Cardiac muscle cell (in vitro differentiated cells and primary cell): ENCODE measurements around the gene ERCC6L2. TPM values are rescaled to one million over a fixed set of nuclear protein-coding genes. Genes with fewer than 3 reads are reported as not detected.
A peak's percentile ranks its signal among the peaks of the same experiment; 100 is the strongest.

ENCODE experiments used
- DNase-seq, 2 donors: peaks; one replicate each; pipeline versions ENCODE4 v3.0.0 to v3.0.0-alpha.2; 2010 to 2017; ENCODE audit warnings: low read depth in 1 of 2, low spot score in 1 of 2
- H3K27ac ChIP-seq: fragments of 200-600 bp; sonication (generic); 2 replicates; pipeline ENCODE4 v1.5.1; 2016
- H3K27me3 ChIP-seq: fragments of 200-600 bp; sonication (generic); 2 replicates; pipeline ENCODE4 v1.6.0; 2016; ENCODE audit warnings: control low read depth
- H3K36me3 ChIP-seq: fragments of 200-600 bp; sonication (generic); 2 replicates; pipeline ENCODE4 v1.5.1; 2016; ENCODE audit warnings: control low read depth
- H3K4me1 ChIP-seq: fragments of 200-600 bp; sonication (generic); 2 replicates; pipeline ENCODE4 v1.8.1; 2017; ENCODE audit warnings: low read depth, mild to moderate bottlenecking, mixed run types
- H3K4me3 ChIP-seq: fragments of 200-600 bp; sonication (generic); 2 replicates; pipeline ENCODE4 v1.5.1; 2016; ENCODE audit warnings: mild to moderate bottlenecking
- H3K9me3 ChIP-seq: fragments of 200-600 bp; sonication (generic); 2 replicates; pipeline ENCODE4 v1.5.1; 2017; ENCODE audit warnings: low read depth, mild to moderate bottlenecking, control low read depth
- CTCF ChIP-seq: IDR thresholded peaks from 2 replicates; pipeline ENCODE4 v1.5.1; 2012; ENCODE audit warnings: low read depth, mild to moderate bottlenecking, low read length
- polyA plus RNA-seq: library from polyadenylated mRNA; unstranded; fragments of >200 nt; fragmentation: Nextera tagmentation; extraction: Ambion mirVana; gene quantifications from 2 replicates; pipeline ENCODE4 v1.2.1, GENCODE V29; 2016
- total RNA-seq: library from RNA; depleted of rRNA; stranded (reverse); fragments of >200 nt; gene quantifications from 2 replicates; pipeline ENCODE4 v1.2.3, GENCODE V29; 2016

ERCC6L2 gene
- total and polyA plus RNA-seq, 2 experiments from 2014 or later: 22.7 to 52.5 TPM

DNA sequence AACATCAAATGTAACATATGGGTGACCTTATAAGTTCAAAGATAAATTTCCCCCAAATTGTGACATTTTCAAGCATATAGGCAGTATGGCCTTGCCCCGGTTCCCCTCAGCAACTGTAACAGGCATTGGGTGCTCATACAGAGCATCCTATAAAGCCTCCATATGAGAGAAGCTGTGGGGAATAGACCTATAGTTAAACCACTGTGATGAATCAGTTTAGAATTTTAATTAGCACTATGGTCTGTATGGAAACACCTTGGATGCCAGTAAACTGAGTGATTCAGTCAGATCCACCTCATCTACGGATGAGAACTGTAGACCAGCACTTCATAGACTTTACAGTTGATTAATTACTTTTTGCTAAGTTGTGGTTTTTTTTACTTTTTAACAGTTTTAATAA lies 79.4 kb downstream of the ERCC6L2 start:
- Histone ChIP-seq H3K27me3 (no peaks in the 10 kb centered on the region), H3K9me3 (no peaks in the 10 kb centered on the region), H3K4me1 (no peaks in the 10 kb centered on the region), H3K36me3 (peaks cover 20% of the 10 kb centered on the region), H3K4me3 (no peak overlapping the region), H3K27ac (no peak overlapping the region)
- TF ChIP-seq CTCF: no peak
- DNase-seq: no peak

GRCh38 chr9:95962936-95963335 lies 87.4 kb downstream of the ERCC6L2 start:
- no peak overlapping the region for H3K27ac ChIP-seq
- H3K36me3 ChIP-seq: peaks cover 3% of the 10 kb centered on the region
- H3K27me3 ChIP-seq: no peaks in the 10 kb centered on the region
- no peak overlapping the region for H3K4me3 ChIP-seq
- H3K9me3 ChIP-seq: no peaks in the 10 kb centered on the region
- no peak for TF ChIP-seq CTCF
- H3K4me1 ChIP-seq: no peaks in the 10 kb centered on the region
- no peak for DNase-seq

GRCh38 chr9:95963659-95964058 lies 88.2 kb downstream of the ERCC6L2 start:
- no peak for DNase-seq
- H3K27me3 ChIP-seq: no peaks in the 10 kb centered on the region
- H3K4me3 ChIP-seq: no peak overlapping the region
- H3K27ac ChIP-seq: no peak overlapping the region
- no peaks in the 10 kb centered on the region for H3K4me1 ChIP-seq
- no peak for TF ChIP-seq CTCF
- no peaks in the 10 kb centered on the region for H3K9me3 ChIP-seq
- peaks cover 3% of the 10 kb centered on the region for H3K36me3 ChIP-seq

GRCh38 chr9:95966306-95966705 lies 90.8 kb downstream of the ERCC6L2 start:
- Histone ChIP-seq H3K27me3 (no peaks in the 10 kb centered on the region), H3K36me3 (peaks cover 5% of the 10 kb centered on the region), H3K9me3 (no peaks in the 10 kb centered on the region), H3K27ac (no peak overlapping the region), H3K4me3 (no peak overlapping the region), H3K4me1 (no peaks in the 10 kb centered on the region)
- TF ChIP-seq CTCF: no peak
- DNase-seq: no peak

GRCh38 chr9:95970317-95970716 lies 94.8 kb downstream of the ERCC6L2 start:
- Histone ChIP-seq H3K27me3 (no peaks in the 10 kb centered on the region), H3K36me3 (peaks cover 18% of the 10 kb centered on the region), H3K27ac (no peak overlapping the region), H3K9me3 (no peaks in the 10 kb centered on the region), H3K4me3 (no peak overlapping the region), H3K4me1 (no peaks in the 10 kb centered on the region)
- no peak for TF ChIP-seq CTCF
- peak in 1 of 2 donors; percentile 11 for DNase-seq

GRCh38 chr9:95971815-95972214 lies 96.3 kb downstream of the ERCC6L2 start:
- H3K27ac ChIP-seq: no peak overlapping the region
- no peak overlapping the region for H3K4me3 ChIP-seq
- H3K9me3 ChIP-seq: no peaks in the 10 kb centered on the region
- DNase-seq: peak in 1 of 2 donors; percentile 4
- no peaks in the 10 kb centered on the region for H3K27me3 ChIP-seq
- no peak for TF ChIP-seq CTCF
- H3K36me3 ChIP-seq: peaks cover 15% of the 10 kb centered on the region
- H3K4me1 ChIP-seq: no peaks in the 10 kb centered on the region
